BLaER1 (cell line): Measurements from ENCODE around the gene NFE2.

Experiments
- H3K27ac ChIP-seq: shearing (Covaris generic); formaldehyde crosslinking; 2 replicates; pipeline ENCODE4 v1.8.1; 2022
- H3K27me3 ChIP-seq: shearing (Covaris generic); formaldehyde crosslinking; 2 replicates; pipeline ENCODE4 v1.8.1; 2022
- H3K36me3 ChIP-seq: shearing (Covaris generic); formaldehyde crosslinking; 2 replicates; pipeline ENCODE4 v1.8.1; 2022
- H3K4me1 ChIP-seq: shearing (Covaris generic); formaldehyde crosslinking; 2 replicates; pipeline ENCODE4 v1.8.1; 2022
- H3K4me2 ChIP-seq: shearing (Covaris generic); formaldehyde crosslinking; 2 replicates; pipeline ENCODE4 v1.8.1; 2022
- H3K4me3 ChIP-seq: shearing (Covaris generic); formaldehyde crosslinking; 2 replicates; pipeline ENCODE4 v1.8.1; 2022
- H3K9ac ChIP-seq: shearing (Covaris generic); formaldehyde crosslinking; 2 replicates; pipeline ENCODE4 v1.8.1; 2022
- H3K9me3 ChIP-seq: shearing (Covaris generic); formaldehyde crosslinking; 2 replicates; pipeline ENCODE4 v1.8.1; 2022
- H4K20me1 ChIP-seq: shearing (Covaris generic); formaldehyde crosslinking; 2 replicates; pipeline ENCODE4 v1.8.1; 2022
- Cebpa-rat ChIP-seq: shearing (Covaris generic); IDR thresholded peaks from 2 replicates; pipeline ENCODE4 v1.8.1; 2022

The NFE2 gene

DNA sequence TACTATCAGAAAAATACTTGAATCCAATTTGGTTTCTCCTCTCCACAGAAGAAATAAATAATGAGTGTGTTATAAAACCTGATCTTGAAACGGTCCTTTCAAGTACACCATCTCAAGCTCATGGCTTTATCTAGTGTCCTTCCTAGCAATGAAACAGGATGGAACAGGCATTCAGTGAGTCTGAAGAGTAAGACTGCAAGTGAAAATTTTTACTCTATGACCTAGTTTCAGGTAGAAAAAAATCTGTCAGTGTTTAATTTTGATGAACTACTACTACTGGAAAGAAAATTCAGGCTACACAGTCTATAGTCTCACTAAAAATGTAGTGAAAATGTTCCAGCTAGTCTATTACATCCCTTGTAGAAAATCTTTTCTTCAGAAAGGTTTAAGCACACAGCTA is 28.6 kb downstream of the NFE2 start:
- Histone ChIP-seq H4K20me1 (peaks cover 36% of the 10 kb centered on the region), H3K4me1 (peaks cover 27% of the 10 kb centered on the region), H3K4me2 (no peak overlapping the region), H3K9ac (no peak overlapping the region), H3K4me3 (no peak overlapping the region), H3K27me3 (no peaks in the 10 kb centered on the region), H3K9me3 (no peaks in the 10 kb centered on the region), H3K36me3 (peaks cover 83% of the 10 kb centered on the region), H3K27ac (no peak overlapping the region)
- no peak for TF ChIP-seq Cebpa-rat

DNA sequence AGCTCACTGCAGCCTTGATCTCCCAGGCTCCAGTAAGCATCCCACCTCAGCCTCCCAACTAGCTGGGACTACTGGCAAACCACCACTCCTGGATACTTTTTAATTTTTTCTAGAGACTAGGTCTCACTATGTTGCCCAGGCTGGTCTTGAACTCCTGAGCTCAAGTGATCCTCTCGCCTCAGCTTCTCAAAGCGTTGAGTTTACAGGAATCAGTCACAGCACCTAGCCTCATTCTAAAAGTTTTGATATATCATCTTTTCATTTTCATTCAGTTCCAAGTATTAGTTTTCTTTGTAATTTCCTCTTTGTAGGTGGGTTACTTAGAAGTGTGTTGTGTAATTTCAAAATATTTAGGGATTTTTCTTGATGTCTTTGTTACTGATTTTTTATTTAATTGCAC is 30.5 kb downstream of the NFE2 start:
- Histone ChIP-seq H3K9me3 (no peaks in the 10 kb centered on the region), H3K4me1 (peaks cover 8% of the 10 kb centered on the region)

DNA sequence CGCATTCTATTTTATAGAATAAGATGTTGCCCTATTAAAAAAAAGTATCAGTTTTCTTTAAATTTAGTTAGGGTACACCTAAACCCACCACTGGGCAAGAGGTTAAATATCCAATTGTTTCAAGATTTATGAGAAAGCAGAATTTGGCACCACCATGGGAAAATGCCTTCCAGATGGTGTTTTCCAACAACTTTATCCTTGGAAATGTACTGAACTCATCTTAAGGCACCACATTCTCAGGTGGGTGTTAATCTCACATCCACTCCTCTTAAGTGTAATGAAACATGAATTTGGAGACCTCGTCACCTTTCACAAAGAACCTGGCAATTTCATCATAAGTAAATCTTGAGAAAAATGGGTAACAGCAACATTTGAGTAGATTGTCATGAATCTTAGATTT is 34.0 kb downstream of the NFE2 start:
- H3K4me3 ChIP-seq: no peak overlapping the region
- H3K36me3 ChIP-seq: peaks cover 75% of the 10 kb centered on the region
- peaks cover 52% of the 10 kb centered on the region for H4K20me1 ChIP-seq
- H3K4me2 ChIP-seq: no peak overlapping the region
- H3K9ac ChIP-seq: no peak overlapping the region
- peaks cover 16% of the 10 kb centered on the region for H3K4me1 ChIP-seq
- no peak overlapping the region for H3K27ac ChIP-seq
- no peaks in the 10 kb centered on the region for H3K9me3 ChIP-seq
- H3K27me3 ChIP-seq: no peaks in the 10 kb centered on the region
- no peak for TF ChIP-seq Cebpa-rat

More for the DNA sequence above, 30.5 kb downstream of the NFE2 start:
- H3K36me3 ChIP-seq: peaks cover 79% of the 10 kb centered on the region
- H3K27me3 ChIP-seq: no peaks in the 10 kb centered on the region
- no peak overlapping the region for H3K9ac ChIP-seq
- no peak overlapping the region for H3K4me2 ChIP-seq
- no peak overlapping the region for H3K4me3 ChIP-seq
- no peak overlapping the region for H3K27ac ChIP-seq
- no peak for TF ChIP-seq Cebpa-rat
- peaks cover 38% of the 10 kb centered on the region for H4K20me1 ChIP-seq

DNA sequence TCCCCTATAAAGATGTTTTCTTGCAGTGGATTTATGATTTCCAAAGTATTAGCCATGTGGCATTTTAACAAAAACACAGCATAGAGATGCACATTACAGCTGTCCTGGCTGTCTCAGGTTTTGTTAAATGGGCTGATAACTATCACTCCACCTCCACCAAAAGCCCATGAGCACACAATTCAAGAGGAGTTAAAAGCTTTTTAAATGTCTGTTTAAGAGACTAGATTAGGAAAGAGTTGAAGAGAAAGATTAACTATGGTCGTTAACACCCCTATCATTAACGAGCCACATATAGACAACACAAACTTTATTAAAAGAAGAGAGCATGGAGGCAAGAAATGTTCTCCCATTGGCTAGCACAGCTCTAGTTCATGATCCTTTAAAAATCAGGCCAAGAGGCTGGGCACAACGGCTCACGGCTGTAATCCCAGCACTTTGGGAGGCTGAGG is 35.4 kb downstream of the NFE2 start:
- Histone ChIP-seq H3K4me1 (peaks cover 31% of the 10 kb centered on the region), H3K27ac (no peak overlapping the region), H3K9me3 (no peaks in the 10 kb centered on the region), H3K36me3 (peaks cover 63% of the 10 kb centered on the region), H3K27me3 (no peaks in the 10 kb centered on the region), H3K9ac (no peak overlapping the region), H3K4me2 (no peak overlapping the region), H4K20me1 (peaks cover 66% of the 10 kb centered on the region), H3K4me3 (no peak overlapping the region)
- TF ChIP-seq Cebpa-rat: no peak

DNA sequence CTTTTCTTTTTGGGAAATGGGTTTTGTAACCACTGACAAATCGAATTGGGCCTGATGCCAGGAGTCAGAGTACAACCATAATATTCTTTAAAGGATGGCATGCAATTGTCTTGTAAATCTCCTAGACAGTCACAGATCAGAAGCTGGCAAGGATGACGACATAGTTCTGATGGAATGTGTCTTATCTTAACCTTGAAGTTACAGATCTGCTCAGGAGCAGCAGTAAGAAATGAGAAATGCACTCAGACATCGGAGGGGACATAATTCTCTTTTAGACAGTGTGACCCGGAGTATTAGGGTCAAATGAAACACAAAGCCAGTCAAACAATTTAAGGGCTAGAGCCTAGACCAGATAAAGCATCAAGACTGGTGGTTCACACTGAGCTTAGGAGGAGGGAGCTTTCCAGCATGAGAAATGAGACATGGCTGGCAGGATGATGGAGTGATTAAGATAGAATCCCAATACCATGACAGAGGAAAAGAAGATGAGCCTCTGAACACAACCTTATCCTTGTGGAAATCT is 38.4 kb downstream of the NFE2 start:
- TF ChIP-seq Cebpa-rat: no peak
- peaks cover 88% of the 10 kb centered on the region for H4K20me1 ChIP-seq

DNA sequence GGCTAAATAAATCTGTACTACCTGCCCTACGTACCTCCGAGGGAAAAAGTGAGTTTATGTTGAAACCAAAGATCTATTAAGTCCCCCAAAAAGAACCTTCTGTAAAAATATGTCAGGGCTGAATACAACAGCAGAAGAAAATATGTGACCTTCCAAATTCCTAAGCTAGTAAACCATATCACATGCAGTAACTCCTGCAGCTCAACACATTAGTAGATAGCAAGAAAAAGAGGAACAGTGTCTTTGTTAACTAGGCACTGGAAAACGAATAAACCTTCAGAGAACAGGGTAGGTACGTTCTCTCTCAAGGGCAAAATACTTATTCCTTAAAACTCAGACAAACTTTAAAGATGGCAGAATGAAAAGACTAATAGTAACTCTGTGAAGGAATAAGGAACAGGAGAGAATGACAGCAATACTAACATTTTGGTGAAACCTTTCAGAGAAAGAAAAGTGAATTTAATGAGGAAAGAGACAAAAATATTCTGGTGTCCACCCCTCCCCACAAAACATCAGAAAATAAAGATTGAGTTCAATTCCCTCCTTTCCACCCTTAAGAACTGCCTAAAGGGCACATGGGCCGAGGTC is 38.9 kb downstream of the NFE2 start:
- H3K4me1 ChIP-seq: peaks cover 60% of the 10 kb centered on the region
- H3K9ac ChIP-seq: peak overlapping the region; percentile 15; the same call in 1 of the 2 replicates
- peaks cover 93% of the 10 kb centered on the region for H4K20me1 ChIP-seq
- no peak overlapping the region for H3K27ac ChIP-seq
- H3K36me3 ChIP-seq: peaks cover 53% of the 10 kb centered on the region
- no peaks in the 10 kb centered on the region for H3K9me3 ChIP-seq
- peak overlapping the region; percentile 78; the same call in 1 of the 2 replicates for H3K4me2 ChIP-seq
- H3K27me3 ChIP-seq: no peaks in the 10 kb centered on the region
- H3K4me3 ChIP-seq: no peak overlapping the region
- no peak for TF ChIP-seq Cebpa-rat

More for the DNA sequence above, 38.4 kb downstream of the NFE2 start:
- no peak overlapping the region for H3K27ac ChIP-seq
- H3K4me1 ChIP-seq: peaks cover 58% of the 10 kb centered on the region
- no peaks in the 10 kb centered on the region for H3K9me3 ChIP-seq
- peaks cover 51% of the 10 kb centered on the region for H3K36me3 ChIP-seq
- H3K9ac ChIP-seq: peak overlapping the region; percentile 15; the same call in 1 of the 2 replicates
- H3K4me3 ChIP-seq: no peak overlapping the region
- peak overlapping the region; percentile 15; the same call in 1 of the 2 replicates for H3K4me2 ChIP-seq
- H3K27me3 ChIP-seq: no peaks in the 10 kb centered on the region

DNA sequence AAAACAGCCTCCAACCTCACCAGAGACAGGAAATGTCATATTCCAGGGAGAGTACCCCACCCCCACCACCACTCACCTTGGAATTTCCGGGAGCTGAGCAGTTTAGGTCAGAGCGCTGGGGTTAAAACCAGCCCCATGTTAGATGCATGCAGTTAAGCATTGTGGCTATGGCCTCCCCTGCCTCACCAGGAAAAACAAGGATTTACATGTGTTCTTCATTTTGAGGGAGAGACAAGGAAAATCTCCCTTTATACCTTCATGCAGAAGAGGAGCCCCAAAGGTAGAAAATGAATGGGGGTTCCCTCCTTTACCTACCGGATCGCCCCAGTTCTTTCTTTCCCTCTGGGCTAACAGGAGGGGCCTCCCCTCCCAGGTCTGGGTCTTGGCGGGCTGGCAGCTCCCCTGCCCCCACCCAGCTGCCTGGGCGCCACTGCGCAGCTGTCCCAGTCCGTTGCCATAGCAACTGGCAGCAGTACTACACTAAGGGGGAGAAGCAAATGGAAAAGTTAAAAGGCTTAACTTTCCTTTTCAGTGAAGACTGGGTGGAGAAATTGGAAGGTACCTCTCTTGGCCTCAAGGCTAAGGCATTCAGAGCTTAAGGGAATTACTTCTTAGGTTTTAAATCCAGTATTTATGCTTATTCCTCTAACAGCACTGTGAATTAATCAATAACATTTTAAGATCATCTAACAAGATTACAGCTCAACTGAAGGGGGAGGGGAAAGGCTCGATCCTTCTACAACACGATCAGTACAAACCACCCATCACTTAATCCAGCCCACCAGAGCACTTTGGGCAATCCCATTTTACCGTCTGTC is 41.4 kb downstream of the NFE2 start:
- Histone ChIP-seq H3K4me3 (peak overlapping the region; percentile 51), H3K9ac (0 out of 2 replicates have a peak overlapping the region, but pooled peaks have one; percentile 45), H3K27ac (peak overlapping the region; percentile 33), H4K20me1 (peaks cover 88% of the 10 kb centered on the region), H3K4me2 (peak overlapping the region; percentile 78), H3K4me1 (peaks cover 60% of the 10 kb centered on the region), H3K36me3 (peaks cover 56% of the 10 kb centered on the region), H3K9me3 (no peaks in the 10 kb centered on the region), H3K27me3 (no peaks in the 10 kb centered on the region)
- no peak for TF ChIP-seq Cebpa-rat

DNA sequence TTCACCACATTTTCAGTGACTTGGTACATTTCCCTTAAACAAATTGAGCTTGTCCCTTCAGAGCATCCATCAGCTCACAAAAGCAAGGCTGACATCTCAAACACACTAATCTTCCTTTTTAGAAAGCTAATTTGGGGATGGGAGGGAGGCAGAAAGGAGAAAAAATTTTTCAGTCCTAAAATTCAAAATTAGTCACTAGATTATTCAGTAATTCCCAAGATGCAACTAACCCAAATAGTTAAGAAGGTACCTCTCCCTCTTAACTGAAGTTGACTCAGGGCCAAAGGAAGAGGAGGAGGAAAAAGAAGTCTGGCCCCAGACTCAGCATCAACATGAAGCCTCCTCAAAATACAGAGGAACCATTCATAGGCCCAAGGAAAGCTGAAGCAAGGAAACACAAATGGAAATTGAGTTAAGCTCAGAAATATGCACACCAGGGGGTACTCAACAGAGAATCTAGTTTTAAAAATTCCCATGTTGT is 42.6 kb downstream of the NFE2 start:
- Histone ChIP-seq H3K9ac (0 out of 2 replicates have a peak overlapping the region, but pooled peaks have one; percentile 3), H3K36me3 (peaks cover 56% of the 10 kb centered on the region), H4K20me1 (peaks cover 90% of the 10 kb centered on the region), H3K4me1 (peaks cover 57% of the 10 kb centered on the region), H3K27ac (no peak overlapping the region), H3K27me3 (no peaks in the 10 kb centered on the region), H3K4me2 (0 out of 2 replicates have a peak overlapping the region, but pooled peaks have one; percentile 78), H3K4me3 (no peak overlapping the region), H3K9me3 (no peaks in the 10 kb centered on the region)
- TF ChIP-seq Cebpa-rat: no peak

DNA sequence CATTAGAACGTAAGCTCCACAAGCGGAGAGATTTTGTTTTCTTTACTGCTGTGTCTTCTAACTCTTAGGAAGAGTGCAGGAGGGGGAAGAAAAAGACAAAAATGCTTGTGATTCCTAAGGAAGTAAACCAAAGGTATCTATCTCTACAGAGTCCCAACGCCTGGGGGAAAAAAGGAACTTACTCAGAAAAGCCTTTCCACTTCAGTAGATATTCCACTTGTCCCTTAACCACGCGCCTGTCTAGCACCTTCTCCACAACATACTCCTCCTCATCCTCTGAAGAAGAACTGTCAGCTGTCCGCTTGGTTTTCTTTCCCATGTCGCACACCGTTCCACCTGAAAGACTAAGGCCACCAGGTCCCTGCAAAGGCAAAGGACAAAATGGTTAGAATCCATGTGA is 43.5 kb downstream of the NFE2 start:
- no peak overlapping the region for H3K27ac ChIP-seq
- H3K9ac ChIP-seq: no peak overlapping the region
- no peak for TF ChIP-seq Cebpa-rat
- peaks cover 90% of the 10 kb centered on the region for H4K20me1 ChIP-seq
- peaks cover 48% of the 10 kb centered on the region for H3K4me1 ChIP-seq
- H3K4me2 ChIP-seq: no peak overlapping the region
- no peaks in the 10 kb centered on the region for H3K9me3 ChIP-seq
- peaks cover 62% of the 10 kb centered on the region for H3K36me3 ChIP-seq
- H3K27me3 ChIP-seq: no peaks in the 10 kb centered on the region
- H3K4me3 ChIP-seq: no peak overlapping the region

DNA sequence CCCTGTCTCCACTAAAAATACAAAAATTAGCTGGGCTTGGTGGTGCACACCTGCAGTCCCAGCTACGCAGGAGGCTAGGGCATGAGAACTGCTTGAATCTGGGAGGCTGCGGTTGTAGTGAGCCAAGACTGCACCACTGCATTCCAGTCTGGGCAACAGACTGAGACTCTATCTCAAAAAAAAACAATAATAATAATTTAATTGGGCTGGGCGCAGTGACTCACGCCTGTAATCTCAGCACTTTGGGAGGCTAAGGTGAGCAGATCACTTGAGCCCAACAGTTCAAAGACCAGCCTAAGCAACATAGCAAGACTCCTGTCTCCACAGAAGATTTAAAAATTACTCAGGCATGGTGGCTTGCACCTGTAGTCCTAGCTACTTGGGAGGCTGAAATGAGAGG is 47.6 kb downstream of the NFE2 start:
- Histone ChIP-seq H3K36me3 (peaks cover 96% of the 10 kb centered on the region), H3K27me3 (no peaks in the 10 kb centered on the region), H3K9ac (no peak overlapping the region), H3K4me1 (peaks cover 7% of the 10 kb centered on the region; the same call in 1 of the 2 replicates), H4K20me1 (peaks cover 62% of the 10 kb centered on the region), H3K4me2 (no peak overlapping the region), H3K9me3 (no peaks in the 10 kb centered on the region), H3K27ac (no peak overlapping the region), H3K4me3 (no peak overlapping the region)
- TF ChIP-seq Cebpa-rat: no peak
